PC-9 (cell line): Measurements from ENCODE around the gene SERPINB13. TPM values are rescaled to one million over a fixed set of nuclear protein-coding genes. Genes with fewer than 3 reads are reported as not detected.

Source experiments
- BruUV-seq: library from RNA; stranded (reverse); fragments of 400-500 nt; replicated peaks from 2 replicates; lab custom pipeline; 2021; lab: Mats Ljungman, UMichigan
- CTCF ChIA-PET: fragments of 300-600 bp; sonication (Branson Sonifier 250); formaldehyde crosslinking; loops from one replicate; lab custom pipeline; 2022; ENCODE audit warnings: antibody characterized with exemption; lab: Charles Lee
- POLR2A ChIA-PET: fragments of 300-600 bp; sonication (Branson Sonifier 250); formaldehyde crosslinking; loops from one replicate; lab custom pipeline; 2022; ENCODE audit warnings: antibody characterized with exemption; ENCODE audit not compliant: unreplicated experiment; lab: Charles Lee
- DNase-seq, 2 experiments: peaks; one replicate each; pipeline versions ENCODE4 v3.0.0 to v3.0.0-alpha.2; 2015 to 2022; ENCODE audit warnings: mixed read lengths in 1 of 2
- H2AFZ ChIP-seq: fragments of 200-600 bp; sonication (generic); 2 replicates; pipeline ENCODE4 v1.8.1; 2017; ENCODE audit warnings: antibody characterized with exemption
- H3F3A ChIP-seq: fragments of 200-600 bp; sonication (generic); 2 replicates; pipeline ENCODE4 v1.8.1; 2017; ENCODE audit warnings: antibody characterized with exemption, mild to moderate bottlenecking, low read depth; ENCODE audit not compliant: insufficient read depth
- H3K27ac ChIP-seq: fragments of 200-600 bp; sonication (generic); 2 replicates; pipeline ENCODE4 v1.6.1; 2016; ENCODE audit warnings: mixed run types
- H3K27me3 ChIP-seq: fragments of 200-600 bp; sonication (generic); 2 replicates; pipeline ENCODE4 v1.6.1; 2016; ENCODE audit warnings: low read depth, mixed run types; ENCODE audit not compliant: insufficient read depth
- H3K36me3 ChIP-seq: fragments of 200-600 bp; sonication (generic); 2 replicates; pipeline ENCODE4 v1.6.1; 2016; ENCODE audit warnings: low read depth, mixed run types
- H3K4me1 ChIP-seq: fragments of 200-600 bp; sonication (generic); replicated peaks from 2 replicates; pipeline ENCODE4 v1.6.1; 2016; ENCODE audit warnings: mixed run types; ENCODE audit not compliant: insufficient read depth
- H3K4me2 ChIP-seq: fragments of 200-600 bp; sonication (generic); 2 replicates; pipeline ENCODE4 v1.6.1; 2017; ENCODE audit warnings: mixed run types
- H3K4me3 ChIP-seq: fragments of 200-600 bp; sonication (generic); 2 replicates; pipeline ENCODE4 v1.6.1; 2016; ENCODE audit warnings: mixed run types
- H3K79me2 ChIP-seq: fragments of 200-600 bp; sonication (generic); 2 replicates; pipeline ENCODE4 v1.6.1; 2017; ENCODE audit warnings: low read depth, mixed run types
- H3K9me2 ChIP-seq: fragments of 200-600 bp; sonication (generic); 2 replicates; pipeline ENCODE4 v1.8.1; 2017; ENCODE audit warnings: mild to moderate bottlenecking; ENCODE audit not compliant: insufficient read depth
- H3K9me3 ChIP-seq: fragments of 200-600 bp; sonication (generic); 2 replicates; pipeline ENCODE4 v1.8.1; 2016; ENCODE audit warnings: low read depth; ENCODE audit not compliant: insufficient read depth
- H4K20me1 ChIP-seq: fragments of 200-600 bp; sonication (generic); 2 replicates; pipeline ENCODE4 v1.8.1; 2017; ENCODE audit not compliant: insufficient read depth
- EZH2 ChIP-seq: fragments of 200-600 bp; sonication (generic); IDR thresholded peaks from 2 replicates; pipeline ENCODE4 v1.8.0; 2017; ENCODE audit warnings: antibody characterized with exemption, low read depth
- intact Hi-C: fragments of 100-400 bp; cut with micrococcal nuclease; formaldehyde crosslinking; loops from one replicate; pipeline ENCODE4 v1.10.0; 2022; ENCODE audit not compliant: unreplicated experiment
- total RNA-seq: library from RNA; stranded (reverse); gene quantifications from 2 replicates; pipeline ENCODE4 v1.2.3, GENCODE V29; 2021
- TF ChIP-seq, protein P1 (sequence below): fragments of 200-600 bp; sonication (generic); conservative IDR thresholded peaks from 2 replicates; pipeline ENCODE4 v1.6.1; 2017; ENCODE audit warnings: mixed run types, antibody characterized with exemption, mild to moderate bottlenecking, moderate library complexity

Gene SERPINB13
- total RNA-seq, 1 experiment from 2014 or later: not detected

DNA sequence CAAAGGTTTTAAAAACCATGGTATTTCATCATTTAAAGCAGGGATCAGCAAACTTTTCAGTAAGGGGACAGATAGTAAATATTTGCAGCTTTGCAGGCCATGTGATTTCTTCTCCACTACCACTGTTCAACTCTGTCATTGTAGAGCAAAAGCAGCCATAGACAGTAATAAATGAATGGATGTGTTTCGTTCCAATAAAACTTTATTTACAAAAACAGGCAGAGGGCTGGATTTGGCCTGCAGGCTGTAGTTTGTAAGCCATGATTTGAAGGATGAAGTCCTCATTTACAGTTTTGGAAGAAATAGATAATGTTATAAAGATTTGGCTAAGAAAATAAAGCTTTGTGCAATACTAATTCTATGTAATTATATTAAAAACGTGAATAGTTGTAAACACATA is 43.1 kb upstream of the SERPINB13 start:
- CTCF ChIA-PET: no interaction called here
- no peaks in the 10 kb centered on the region for H3K79me2 ChIP-seq
- no TSS peak for BruUV-seq

DNA sequence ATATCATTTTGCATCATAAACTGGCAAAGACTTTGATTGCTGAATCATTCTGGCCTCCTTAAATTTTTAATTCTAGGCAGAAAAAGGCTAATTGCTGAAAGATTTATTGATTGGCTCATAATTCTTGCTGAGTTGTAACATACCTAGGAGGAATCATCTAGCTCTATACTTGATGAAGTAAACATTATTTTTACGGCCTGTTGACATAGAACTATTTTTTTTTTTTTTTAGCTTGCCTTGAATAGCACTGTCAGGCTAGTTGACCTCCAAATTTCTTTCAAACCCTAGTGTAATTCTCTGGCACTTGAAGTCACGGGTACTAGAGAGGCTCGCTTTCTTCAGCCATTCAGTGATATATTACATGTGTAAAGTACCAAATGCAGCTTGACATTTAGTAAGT is 42.1 kb upstream of the SERPINB13 start:
- Histone ChIP-seq H3K4me1 (peaks cover 9% of the 10 kb centered on the region; the same call in 1 of the 2 replicates), H3K9me2 (no peaks in the 10 kb centered on the region), H2AFZ (no peak overlapping the region), H4K20me1 (no peaks in the 10 kb centered on the region), H3K4me3 (no peak overlapping the region), H3K4me2 (no peak overlapping the region), H3K9me3 (no peaks in the 10 kb centered on the region), H3K79me2 (no peaks in the 10 kb centered on the region), H3K27me3 (no peaks in the 10 kb centered on the region), H3K36me3 (no peaks in the 10 kb centered on the region), H3K27ac (no peak overlapping the region), H3F3A (no peaks in the 10 kb centered on the region)
- CTCF ChIA-PET: no interaction called here
- BruUV-seq: no TSS peak
- TF ChIP-seq, protein P1, sequence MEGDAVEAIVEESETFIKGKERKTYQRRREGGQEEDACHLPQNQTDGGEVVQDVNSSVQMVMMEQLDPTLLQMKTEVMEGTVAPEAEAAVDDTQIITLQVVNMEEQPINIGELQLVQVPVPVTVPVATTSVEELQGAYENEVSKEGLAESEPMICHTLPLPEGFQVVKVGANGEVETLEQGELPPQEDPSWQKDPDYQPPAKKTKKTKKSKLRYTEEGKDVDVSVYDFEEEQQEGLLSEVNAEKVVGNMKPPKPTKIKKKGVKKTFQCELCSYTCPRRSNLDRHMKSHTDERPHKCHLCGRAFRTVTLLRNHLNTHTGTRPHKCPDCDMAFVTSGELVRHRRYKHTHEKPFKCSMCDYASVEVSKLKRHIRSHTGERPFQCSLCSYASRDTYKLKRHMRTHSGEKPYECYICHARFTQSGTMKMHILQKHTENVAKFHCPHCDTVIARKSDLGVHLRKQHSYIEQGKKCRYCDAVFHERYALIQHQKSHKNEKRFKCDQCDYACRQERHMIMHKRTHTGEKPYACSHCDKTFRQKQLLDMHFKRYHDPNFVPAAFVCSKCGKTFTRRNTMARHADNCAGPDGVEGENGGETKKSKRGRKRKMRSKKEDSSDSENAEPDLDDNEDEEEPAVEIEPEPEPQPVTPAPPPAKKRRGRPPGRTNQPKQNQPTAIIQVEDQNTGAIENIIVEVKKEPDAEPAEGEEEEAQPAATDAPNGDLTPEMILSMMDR: no peak
- no peak for TF ChIP-seq EZH2
- POLR2A ChIA-PET: interaction anchor here (0.7 kb wide), 2 partner anchors 73 to 127 kb away, joined by 4 to 18 read pairs; no protein-coding TSS in a partner anchor
- no peak for DNase-seq
- intact Hi-C loops: no loop called here

More for the DNA sequence above, 43.1 kb upstream of the SERPINB13 start:
- Histone ChIP-seq H3K36me3 (no peaks in the 10 kb centered on the region), H3K4me2 (no peak overlapping the region), H3K9me3 (no peaks in the 10 kb centered on the region), H3K4me3 (no peak overlapping the region), H3K27ac (no peak overlapping the region), H4K20me1 (no peaks in the 10 kb centered on the region), H3F3A (no peaks in the 10 kb centered on the region), H3K4me1 (peaks cover 8% of the 10 kb centered on the region; the same call in 1 of the 2 replicates), H2AFZ (no peak overlapping the region; the same call in 1 of the 2 replicates), H3K27me3 (no peaks in the 10 kb centered on the region), H3K9me2 (no peaks in the 10 kb centered on the region)
- TF ChIP-seq EZH2: no peak
- TF ChIP-seq, protein P1: no peak
- intact Hi-C loops: no loop called here
- DNase-seq: no peak
- POLR2A ChIA-PET: no interaction called here

DNA sequence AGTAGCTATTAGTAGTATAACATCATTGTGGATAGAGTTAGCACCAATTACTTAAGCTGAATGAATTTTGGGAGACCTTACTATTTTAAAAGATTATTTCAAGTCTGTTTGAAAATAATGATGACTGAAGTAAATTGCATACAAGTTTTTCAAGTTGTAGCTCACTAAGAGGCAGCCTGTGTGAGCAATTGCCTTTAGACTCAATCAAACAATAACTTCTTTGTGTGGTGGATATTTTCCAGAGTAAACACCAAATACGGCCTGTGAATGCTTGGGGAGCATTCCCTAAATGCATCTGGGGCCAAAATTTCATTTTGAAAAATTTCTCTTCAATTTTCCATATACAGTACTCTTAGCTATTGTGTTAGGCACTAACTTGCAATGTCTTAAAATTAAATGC is 37.1 kb upstream of the SERPINB13 start:
- POLR2A ChIA-PET: no interaction called here
- CTCF ChIA-PET: interaction anchor here (0.5 kb wide), 2 partner anchors 27 to 170 kb away, joined by 3 to 6 read pairs; no protein-coding TSS in a partner anchor
- Histone ChIP-seq H4K20me1 (no peaks in the 10 kb centered on the region), H3K27me3 (no peaks in the 10 kb centered on the region), H3K27ac (no peak overlapping the region), H3K4me2 (no peak overlapping the region), H3K4me3 (no peak overlapping the region), H3K9me2 (no peaks in the 10 kb centered on the region), H3K4me1 (peaks cover 20% of the 10 kb centered on the region), H3F3A (peaks cover 14% of the 10 kb centered on the region), H3K36me3 (no peaks in the 10 kb centered on the region), H3K79me2 (no peaks in the 10 kb centered on the region), H2AFZ (peak overlapping the region; percentile 34; the same call in 1 of the 2 replicates), H3K9me3 (0 out of 2 replicates have a peak, but pooled peaks cover 3% of the 10 kb centered on the region)
- intact Hi-C loops: no loop called here
- no TSS peak for BruUV-seq
- TF ChIP-seq EZH2: no peak
- TF ChIP-seq, protein P1: no peak
- no peak for DNase-seq
